ENCODE measurements around the gene SPTY2D1. TPM values are rescaled to one million over a fixed set of nuclear protein-coding genes. Genes with fewer than 3 reads are reported as not detected.
"Not testable (repeated sequence)": the region's sequence is repeated elsewhere in the genome, so short reads cannot be mapped to it uniquely, and the experiment has no call there.

Gene SPTY2D1
- total and polyA plus RNA-seq, 2 experiments from 2014 or later = 5.9 to 14.1 TPM

DNA sequence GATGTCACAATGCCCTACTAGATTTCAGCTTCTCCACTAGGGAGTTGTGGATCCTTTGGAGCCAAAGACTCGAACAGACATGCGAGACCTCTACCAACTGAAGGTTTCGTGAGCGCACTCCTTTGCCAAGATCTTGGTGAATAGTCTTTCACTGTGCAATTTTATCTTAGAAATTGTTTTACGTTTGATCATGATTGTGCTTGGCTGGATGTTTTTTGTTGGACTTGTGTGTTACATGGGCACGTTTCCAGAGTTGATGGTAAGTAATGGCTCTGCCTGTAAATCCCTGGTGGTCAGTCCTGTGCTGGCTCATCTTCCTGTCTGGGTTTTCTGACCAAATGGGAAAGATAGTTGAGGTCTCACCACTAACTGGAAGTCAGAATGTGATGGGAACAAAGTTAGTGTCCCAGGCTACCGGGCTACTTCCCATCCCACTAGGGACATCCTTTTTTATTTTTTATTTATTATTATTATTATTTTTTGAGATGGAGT lies 34.4 kb downstream of the SPTY2D1 start, which contains the start of gene MISFA (continued):
- TF ChIP-seq, protein P1, sequence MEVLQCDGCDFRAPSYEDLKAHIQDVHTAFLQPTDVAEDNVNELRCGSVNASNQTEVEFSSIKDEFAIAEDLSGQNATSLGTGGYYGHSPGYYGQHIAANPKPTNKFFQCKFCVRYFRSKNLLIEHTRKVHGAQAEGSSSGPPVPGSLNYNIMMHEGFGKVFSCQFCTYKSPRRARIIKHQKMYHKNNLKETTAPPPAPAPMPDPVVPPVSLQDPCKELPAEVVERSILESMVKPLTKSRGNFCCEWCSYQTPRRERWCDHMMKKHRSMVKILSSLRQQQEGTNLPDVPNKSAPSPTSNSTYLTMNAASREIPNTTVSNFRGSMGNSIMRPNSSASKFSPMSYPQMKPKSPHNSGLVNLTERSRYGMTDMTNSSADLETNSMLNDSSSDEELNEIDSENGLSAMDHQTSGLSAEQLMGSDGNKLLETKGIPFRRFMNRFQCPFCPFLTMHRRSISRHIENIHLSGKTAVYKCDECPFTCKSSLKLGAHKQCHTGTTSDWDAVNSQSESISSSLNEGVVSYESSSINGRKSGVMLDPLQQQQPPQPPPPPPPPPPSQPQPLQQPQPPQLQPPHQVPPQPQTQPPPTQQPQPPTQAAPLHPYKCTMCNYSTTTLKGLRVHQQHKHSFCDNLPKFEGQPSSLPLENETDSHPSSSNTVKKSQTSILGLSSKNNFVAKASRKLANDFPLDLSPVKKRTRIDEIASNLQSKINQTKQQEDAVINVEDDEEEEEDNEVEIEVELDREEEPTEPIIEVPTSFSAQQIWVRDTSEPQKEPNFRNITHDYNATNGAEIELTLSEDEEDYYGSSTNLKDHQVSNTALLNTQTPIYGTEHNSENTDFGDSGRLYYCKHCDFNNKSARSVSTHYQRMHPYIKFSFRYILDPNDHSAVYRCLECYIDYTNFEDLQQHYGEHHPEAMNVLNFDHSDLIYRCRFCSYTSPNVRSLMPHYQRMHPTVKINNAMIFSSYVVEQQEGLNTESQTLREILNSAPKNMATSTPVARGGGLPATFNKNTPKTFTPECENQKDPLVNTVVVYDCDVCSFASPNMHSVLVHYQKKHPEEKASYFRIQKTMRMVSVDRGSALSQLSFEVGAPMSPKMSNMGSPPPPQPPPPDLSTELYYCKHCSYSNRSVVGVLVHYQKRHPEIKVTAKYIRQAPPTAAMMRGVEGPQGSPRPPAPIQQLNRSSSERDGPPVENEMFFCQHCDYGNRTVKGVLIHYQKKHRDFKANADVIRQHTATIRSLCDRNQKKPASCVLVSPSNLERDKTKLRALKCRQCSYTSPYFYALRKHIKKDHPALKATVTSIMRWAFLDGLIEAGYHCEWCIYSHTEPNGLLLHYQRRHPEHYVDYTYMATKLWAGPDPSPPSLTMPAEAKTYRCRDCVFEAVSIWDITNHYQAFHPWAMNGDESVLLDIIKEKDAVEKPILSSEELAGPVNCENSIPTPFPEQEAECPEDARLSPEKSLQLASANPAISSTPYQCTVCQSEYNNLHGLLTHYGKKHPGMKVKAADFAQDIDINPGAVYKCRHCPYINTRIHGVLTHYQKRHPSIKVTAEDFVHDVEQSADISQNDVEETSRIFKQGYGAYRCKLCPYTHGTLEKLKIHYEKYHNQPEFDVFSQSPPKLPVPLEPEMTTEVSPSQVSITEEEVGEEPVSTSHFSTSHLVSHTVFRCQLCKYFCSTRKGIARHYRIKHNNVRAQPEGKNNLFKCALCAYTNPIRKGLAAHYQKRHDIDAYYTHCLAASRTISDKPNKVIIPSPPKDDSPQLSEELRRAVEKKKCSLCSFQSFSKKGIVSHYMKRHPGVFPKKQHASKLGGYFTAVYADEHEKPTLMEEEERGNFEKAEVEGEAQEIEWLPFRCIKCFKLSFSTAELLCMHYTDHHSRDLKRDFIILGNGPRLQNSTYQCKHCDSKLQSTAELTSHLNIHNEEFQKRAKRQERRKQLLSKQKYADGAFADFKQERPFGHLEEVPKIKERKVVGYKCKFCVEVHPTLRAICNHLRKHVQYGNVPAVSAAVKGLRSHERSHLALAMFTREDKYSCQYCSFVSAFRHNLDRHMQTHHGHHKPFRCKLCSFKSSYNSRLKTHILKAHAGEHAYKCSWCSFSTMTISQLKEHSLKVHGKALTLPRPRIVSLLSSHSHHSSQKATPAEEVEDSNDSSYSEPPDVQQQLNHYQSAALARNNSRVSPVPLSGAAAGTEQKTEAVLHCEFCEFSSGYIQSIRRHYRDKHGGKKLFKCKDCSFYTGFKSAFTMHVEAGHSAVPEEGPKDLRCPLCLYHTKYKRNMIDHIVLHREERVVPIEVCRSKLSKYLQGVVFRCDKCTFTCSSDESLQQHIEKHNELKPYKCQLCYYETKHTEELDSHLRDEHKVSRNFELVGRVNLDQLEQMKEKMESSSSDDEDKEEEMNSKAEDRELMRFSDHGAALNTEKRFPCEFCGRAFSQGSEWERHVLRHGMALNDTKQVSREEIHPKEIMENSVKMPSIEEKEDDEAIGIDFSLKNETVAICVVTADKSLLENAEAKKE (CRISPR knock-in tag; IDR thresholded peaks at IDR 0.05) = no peak
- TF ChIP-seq CREB1 (CRISPR knock-in tag; IDR thresholded peaks at IDR 0.05; ENCODE audit: low read depth) = no peak

DNA sequence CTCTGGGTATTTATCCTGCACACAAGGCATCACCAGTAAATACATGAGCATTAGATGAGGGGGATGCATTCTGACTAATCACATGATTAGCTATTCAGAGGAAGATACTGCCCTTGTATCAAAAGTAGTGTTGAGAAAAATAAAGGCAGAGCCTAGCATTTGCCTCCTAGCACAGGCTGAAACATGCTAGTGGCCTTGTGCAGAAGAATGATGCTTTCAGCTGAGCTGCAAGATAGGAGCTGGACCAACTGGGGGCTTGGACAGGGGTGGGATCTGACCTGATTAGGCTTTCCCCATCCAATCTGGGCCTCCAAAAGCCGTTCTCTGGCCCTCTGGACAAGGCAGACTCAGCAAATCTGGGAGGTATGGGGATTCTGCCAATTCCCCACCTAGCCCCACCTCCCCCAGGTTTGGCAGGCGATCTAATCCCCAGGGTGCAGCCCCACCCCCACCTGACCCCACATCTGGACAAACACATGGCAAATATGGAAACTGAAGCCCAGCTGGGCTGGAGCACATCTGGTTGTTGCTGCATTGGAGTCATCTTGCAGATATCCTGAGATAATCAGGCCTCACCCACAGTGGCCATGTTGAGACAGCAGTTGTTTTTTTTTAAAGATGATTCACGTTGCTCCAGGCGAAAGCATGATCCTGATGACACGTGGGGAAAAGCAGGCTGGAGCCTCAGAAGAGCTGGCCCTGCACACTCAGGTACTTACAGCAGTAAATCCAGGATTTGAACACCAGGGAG lies 39.0 kb downstream of the SPTY2D1 start:
- no peaks in the 10 kb centered on the region; the same call in 1 of the 2 replicates for H4K20me1 ChIP-seq (replicated peaks; ENCODE audit: insufficient read depth)
- H2AFZ ChIP-seq = no peak overlapping the region
- no peak for ATAC-seq
- Mint-ChIP-seq H3K27ac (no peak overlapping the region), H3K27me3 (ENCODE audit: insufficient read depth, low read depth, poor library complexity) (no peaks in the 10 kb centered on the region), H3K36me3 (ENCODE audit: low read depth) (peaks cover 22% of the 10 kb centered on the region), H3K4me3 (no peak overlapping the region), H3K4me1 (0 out of 3 replicates have a peak, but pooled peaks cover 4% of the 10 kb centered on the region), H3K9me3 (no peaks in the 10 kb centered on the region)
- peaks cover 34% of the 10 kb centered on the region for H3K79me2 ChIP-seq (replicated peaks; ENCODE audit: insufficient read depth)
- TF ChIP-seq, protein P2, sequence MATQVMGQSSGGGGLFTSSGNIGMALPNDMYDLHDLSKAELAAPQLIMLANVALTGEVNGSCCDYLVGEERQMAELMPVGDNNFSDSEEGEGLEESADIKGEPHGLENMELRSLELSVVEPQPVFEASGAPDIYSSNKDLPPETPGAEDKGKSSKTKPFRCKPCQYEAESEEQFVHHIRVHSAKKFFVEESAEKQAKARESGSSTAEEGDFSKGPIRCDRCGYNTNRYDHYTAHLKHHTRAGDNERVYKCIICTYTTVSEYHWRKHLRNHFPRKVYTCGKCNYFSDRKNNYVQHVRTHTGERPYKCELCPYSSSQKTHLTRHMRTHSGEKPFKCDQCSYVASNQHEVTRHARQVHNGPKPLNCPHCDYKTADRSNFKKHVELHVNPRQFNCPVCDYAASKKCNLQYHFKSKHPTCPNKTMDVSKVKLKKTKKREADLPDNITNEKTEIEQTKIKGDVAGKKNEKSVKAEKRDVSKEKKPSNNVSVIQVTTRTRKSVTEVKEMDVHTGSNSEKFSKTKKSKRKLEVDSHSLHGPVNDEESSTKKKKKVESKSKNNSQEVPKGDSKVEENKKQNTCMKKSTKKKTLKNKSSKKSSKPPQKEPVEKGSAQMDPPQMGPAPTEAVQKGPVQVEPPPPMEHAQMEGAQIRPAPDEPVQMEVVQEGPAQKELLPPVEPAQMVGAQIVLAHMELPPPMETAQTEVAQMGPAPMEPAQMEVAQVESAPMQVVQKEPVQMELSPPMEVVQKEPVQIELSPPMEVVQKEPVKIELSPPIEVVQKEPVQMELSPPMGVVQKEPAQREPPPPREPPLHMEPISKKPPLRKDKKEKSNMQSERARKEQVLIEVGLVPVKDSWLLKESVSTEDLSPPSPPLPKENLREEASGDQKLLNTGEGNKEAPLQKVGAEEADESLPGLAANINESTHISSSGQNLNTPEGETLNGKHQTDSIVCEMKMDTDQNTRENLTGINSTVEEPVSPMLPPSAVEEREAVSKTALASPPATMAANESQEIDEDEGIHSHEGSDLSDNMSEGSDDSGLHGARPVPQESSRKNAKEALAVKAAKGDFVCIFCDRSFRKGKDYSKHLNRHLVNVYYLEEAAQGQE (IDR thresholded peaks at IDR 0.05; ENCODE audit: unreplicated experiment) = no peak
- no peak overlapping the region for H3K4me2 ChIP-seq
- no peaks in the 10 kb centered on the region for H3F3A ChIP-seq (replicated peaks; ENCODE audit: low read depth)
- H3K36me3 ChIP-seq (ENCODE audit: insufficient read depth) = no peaks in the 10 kb centered on the region
- no peaks in the 10 kb centered on the region for H3K9me2 ChIP-seq (ENCODE audit: insufficient read depth)
- no peak overlapping the region for H3K27ac ChIP-seq (ENCODE audit: low read depth)
- no peaks in the 10 kb centered on the region for H3K4me1 ChIP-seq (ENCODE audit: insufficient read depth)
- no peak for DNase-seq (ENCODE audit: low spot score)
- H3K4me3 ChIP-seq = no peak overlapping the region
- no peaks in the 10 kb centered on the region for H3K27me3 ChIP-seq (ENCODE audit: insufficient read depth)

DNA sequence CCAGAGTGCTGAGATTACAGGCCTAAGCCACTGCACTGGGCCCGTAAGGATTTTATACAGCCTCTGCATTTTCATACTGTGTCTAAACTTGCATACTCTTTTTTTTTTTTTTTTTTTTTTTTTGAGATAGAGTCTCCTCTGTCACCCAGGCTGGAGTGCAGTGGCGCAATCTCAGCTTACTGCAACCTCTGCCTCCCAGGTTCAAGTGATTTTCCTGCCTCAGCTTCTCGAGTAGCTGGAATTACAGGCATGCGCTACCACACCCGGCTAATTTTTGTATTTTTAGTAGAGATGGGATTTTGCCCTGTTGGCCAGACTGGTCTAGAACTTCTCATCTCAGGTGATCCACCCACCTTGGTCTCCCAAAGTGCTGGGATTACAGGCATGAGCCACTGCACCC lies 40.1 kb downstream of the SPTY2D1 start:
- H3K4me3 Mint-ChIP-seq; H3K27me3 ChIP-seq (ENCODE audit: insufficient read depth); H3K9me2 ChIP-seq (ENCODE audit: insufficient read depth); DNase-seq (ENCODE audit: low spot score); H3F3A ChIP-seq (replicated peaks; ENCODE audit: low read depth); H3K4me3 ChIP-seq; H3K27ac Mint-ChIP-seq; H3K9me3 Mint-ChIP-seq; ATAC-seq; H4K20me1 ChIP-seq (replicated peaks; ENCODE audit: insufficient read depth); H3K27ac ChIP-seq (ENCODE audit: low read depth); H3K27me3 Mint-ChIP-seq (ENCODE audit: insufficient read depth, low read depth, poor library complexity); H2AFZ ChIP-seq; H3K4me1 Mint-ChIP-seq; H3K36me3 ChIP-seq (ENCODE audit: insufficient read depth); H3K4me1 ChIP-seq (ENCODE audit: insufficient read depth); H3K4me2 ChIP-seq: not testable (repeated sequence)
- peaks cover 22% of the 10 kb centered on the region for H3K36me3 Mint-ChIP-seq (ENCODE audit: low read depth)
- H3K79me2 ChIP-seq (replicated peaks; ENCODE audit: insufficient read depth) = peaks cover 45% of the 10 kb centered on the region

All from GM23338 (cell line).